Subcutaneous adipose tissue (tissue), 4 donors: Measurements from ENCODE around the gene ZNFX1. TPM values are rescaled to one million over a fixed set of nuclear protein-coding genes. Genes with fewer than 3 reads are reported as not detected.

Experiments
- total RNA-seq, 4 donors: library from RNA; depleted of rRNA; stranded (reverse); fragments of >200 nt; gene quantifications; one replicate each; pipeline ENCODE4 v1.1.0, GENCODE V29; 2016
- TF ChIP-seq, protein P1 (sequence below): fragments of 450-650 bp; IDR thresholded peaks from one replicate; pipeline ENCODE4 v1.5.1; 2016; ENCODE audit warnings: low read depth, mild to moderate bottlenecking, control low read depth, antibody characterized with exemption, moderate library complexity

The ZNFX1 gene
- total RNA-seq, 4 donors from 2014 or later, result 35.2 to 46.2 (median 40.0) TPM

DNA sequence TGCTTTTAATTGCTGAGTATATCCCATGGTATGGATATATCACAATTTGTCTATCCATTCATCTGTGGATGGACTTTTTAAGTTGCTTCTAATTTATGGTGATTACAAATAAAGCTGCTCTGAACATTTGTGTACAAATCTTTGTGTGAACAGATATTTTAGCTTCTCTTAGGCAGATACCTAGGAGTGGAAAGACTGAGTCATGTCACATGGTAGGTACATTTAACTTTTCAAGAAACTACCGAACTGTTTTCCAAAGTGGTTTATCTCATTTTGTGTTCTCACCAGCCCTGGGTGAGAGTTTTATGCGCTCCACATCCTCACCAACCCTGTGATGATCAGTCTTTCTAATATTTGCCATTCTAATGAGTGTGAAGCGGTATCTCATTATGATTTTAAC lies 31.0 kb upstream of the ZNFX1 start:
- TF ChIP-seq, protein P1, sequence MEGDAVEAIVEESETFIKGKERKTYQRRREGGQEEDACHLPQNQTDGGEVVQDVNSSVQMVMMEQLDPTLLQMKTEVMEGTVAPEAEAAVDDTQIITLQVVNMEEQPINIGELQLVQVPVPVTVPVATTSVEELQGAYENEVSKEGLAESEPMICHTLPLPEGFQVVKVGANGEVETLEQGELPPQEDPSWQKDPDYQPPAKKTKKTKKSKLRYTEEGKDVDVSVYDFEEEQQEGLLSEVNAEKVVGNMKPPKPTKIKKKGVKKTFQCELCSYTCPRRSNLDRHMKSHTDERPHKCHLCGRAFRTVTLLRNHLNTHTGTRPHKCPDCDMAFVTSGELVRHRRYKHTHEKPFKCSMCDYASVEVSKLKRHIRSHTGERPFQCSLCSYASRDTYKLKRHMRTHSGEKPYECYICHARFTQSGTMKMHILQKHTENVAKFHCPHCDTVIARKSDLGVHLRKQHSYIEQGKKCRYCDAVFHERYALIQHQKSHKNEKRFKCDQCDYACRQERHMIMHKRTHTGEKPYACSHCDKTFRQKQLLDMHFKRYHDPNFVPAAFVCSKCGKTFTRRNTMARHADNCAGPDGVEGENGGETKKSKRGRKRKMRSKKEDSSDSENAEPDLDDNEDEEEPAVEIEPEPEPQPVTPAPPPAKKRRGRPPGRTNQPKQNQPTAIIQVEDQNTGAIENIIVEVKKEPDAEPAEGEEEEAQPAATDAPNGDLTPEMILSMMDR, result no peak

DNA sequence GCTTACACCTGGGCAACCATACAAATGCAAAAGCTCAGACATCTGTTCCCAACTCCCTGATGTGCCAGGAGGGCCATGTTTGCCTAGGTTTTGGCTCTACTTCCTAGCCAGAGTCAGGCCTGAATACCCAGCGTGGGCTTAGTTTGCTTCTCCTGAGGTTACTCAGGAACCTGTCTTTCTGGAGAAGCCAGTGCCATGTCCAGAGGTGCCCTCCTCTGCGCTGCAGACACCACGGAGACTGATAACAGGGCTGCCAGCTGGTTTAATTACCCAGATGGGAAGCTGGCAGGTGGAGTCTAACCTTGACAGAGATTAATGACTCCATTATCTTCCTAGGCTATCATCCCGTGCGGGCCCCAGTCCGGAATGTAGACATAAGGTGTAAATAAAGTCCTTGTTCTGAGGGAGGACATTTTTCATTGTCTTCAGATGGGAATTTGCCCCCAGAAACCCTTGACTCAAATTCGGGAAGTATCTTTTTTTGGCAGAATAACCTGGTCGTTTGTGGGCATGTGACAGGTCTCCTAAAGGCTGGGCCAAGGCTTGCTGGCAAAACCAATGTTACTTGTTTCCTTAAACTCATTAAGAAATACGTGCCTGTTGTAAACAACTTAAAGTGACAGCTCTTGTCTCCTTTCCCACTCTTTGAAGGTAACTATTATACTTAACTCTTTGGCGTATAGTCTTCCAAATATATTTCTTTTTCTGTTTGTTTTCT lies 29.2 kb upstream of the ZNFX1 start:
- TF ChIP-seq, protein P1, result no peak

DNA sequence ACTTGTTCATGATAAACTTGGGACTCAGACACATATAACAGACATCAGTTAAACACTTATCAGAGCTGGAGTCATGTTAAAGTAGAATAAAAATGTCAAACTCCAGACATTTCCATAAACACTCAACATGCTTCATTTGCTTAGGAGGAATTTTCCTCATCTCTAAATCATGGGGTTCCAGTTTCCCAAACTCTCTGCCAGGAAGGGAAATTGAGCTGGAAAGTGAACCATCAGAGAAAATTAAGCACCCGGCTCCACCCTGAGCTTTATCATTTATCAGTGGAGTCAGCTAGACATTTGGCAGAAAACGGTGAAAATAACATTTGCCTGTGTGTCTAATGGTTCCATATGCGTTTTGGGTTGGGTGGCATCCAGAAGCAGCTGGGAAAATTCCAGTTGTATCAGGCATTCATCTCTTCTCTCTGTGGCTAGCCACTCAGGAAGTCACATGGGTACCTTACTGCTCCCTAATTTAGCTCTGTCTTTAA lies 25.3 kb upstream of the ZNFX1 start:
- TF ChIP-seq, protein P1, result no peak

DNA sequence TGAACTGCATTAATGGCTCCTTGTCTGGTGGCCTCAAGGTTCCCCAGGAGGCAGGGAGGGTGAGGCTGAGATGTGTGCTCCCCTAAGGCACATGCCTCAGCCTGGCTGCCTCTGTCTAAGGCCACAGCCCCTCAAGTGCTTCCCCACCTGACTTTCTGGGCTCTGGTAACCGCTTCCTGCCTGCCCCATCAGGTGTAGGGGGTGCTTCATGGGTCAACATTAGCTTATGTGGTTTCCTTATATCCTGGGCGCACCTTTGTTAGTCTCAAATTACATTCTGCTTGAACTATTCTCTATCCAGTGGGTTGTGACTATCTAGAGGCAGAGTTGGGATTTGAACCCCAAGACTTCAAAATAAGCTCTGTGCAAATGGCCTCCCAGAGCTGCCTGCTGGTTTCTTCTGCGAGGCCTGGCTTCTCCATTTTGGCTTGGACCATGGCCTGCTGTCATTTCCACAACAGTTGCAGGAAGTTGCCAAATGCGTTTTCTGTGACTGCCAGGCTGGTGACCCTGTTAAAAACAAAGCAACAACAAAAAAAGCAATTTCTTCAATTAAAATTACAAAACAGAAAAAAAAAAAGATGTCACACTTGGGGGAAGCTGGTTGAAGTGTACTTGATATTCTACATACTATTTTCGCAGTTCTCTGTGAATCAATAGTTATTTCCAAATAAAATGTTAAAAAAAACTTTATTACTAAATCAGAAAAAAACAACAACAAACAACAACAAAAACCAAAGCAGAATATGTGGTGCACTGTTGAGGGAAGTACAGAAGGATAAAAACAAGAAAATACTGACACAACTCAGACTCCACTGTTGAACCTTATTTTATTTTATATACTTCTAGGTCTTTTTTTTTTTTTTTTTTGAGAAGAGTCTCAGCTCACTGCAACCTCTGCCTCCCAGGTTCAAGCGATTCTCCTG lies 20.0 kb upstream of the ZNFX1 start:
- TF ChIP-seq, protein P1, result no peak

DNA sequence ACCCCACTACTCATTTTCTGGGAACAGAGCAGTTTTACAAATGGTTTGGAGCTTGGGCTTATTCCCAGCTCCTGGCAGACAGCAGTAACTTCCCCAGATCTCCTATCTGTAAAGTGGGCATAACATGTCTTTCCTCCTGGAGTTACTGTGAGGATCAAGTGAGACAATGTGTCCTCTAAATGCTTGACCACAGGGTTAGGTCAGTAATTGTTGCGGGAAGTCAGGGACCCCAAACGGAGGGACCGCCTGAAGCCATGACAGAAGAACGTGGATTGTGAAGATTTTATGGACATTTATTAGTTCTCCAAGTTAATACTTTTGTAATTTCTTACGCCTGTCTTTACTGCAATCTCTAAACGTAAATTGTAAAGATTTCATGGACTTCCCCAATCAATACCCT lies 15.3 kb upstream of the ZNFX1 start:
- TF ChIP-seq, protein P1, result no peak

DNA sequence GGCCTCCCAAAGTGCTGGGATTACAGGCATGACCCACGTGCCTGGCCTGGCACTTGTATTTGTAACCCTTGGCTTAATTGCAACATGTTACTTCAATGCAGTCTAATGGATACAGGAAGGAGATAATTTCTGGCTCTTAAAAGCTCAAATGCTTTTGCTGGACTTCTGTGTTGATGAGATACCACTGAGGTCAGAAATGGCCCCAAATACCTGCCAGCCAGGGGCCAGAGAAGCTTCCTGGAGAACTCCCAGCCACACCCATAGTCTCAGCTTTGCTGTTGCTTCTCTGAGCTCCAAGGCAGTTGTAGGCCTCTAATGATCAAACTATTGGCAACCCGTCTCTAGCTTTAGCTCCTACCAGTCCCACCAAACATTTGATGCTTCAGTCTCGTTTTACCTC lies 14.2 kb upstream of the ZNFX1 start:
- TF ChIP-seq, protein P1, result no peak

DNA sequence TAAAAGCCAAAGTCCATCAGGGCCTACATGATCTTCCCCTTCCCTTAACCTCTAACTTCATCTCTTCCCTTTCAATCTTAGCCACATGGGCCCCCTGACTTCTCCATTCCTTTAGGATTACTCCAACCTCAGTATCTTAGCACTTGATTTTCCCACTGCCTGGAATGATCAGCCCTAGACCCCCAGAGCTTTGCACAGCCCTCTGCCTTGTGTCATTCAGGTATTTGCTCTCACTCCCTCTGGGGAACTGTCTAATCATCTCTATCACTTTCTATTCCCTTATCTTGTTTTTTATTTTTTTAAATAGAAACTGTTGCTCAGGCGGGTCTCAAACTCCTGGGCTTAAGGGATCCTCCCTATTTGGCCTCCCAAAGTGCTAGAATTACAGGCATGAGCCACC lies 13.3 kb upstream of the ZNFX1 start:
- TF ChIP-seq, protein P1, result no peak
